Activated CD8-positive, alpha-beta memory T cell treated with anti-CD3 and anti-CD28 coated beads for 4 hours (primary cell): Measurements from ENCODE around the gene KLHL29.
"Not testable (repeated sequence)": the region's sequence is repeated elsewhere in the genome, so short reads cannot be mapped to it uniquely, and the experiment has no call there.

Source experiments
- DNase-seq, 2 donors: peaks; one replicate each; pipeline ENCODE4 v3.0.0-alpha.2; 2020; ENCODE audit warnings: low read depth in 2 of 2

The KLHL29 gene

GRCh38 chr2:23384551-23385343, at the start of gene KLHL29:
Gene KLHL29, plus strand, starts transcription at chr2:23385179. Its CDS starts 177,018 bp downstream, at chr2:23562197.
- DNase-seq: peak; percentile 35

- DNase-seq: no peak
Measured at GRCh38 chr2:23335550-23335949, 49.4 kb upstream of the KLHL29 start.

GRCh38 chr2:23342075-23342474, 42.9 kb upstream of the KLHL29 start:
- no peak for DNase-seq

DNA sequence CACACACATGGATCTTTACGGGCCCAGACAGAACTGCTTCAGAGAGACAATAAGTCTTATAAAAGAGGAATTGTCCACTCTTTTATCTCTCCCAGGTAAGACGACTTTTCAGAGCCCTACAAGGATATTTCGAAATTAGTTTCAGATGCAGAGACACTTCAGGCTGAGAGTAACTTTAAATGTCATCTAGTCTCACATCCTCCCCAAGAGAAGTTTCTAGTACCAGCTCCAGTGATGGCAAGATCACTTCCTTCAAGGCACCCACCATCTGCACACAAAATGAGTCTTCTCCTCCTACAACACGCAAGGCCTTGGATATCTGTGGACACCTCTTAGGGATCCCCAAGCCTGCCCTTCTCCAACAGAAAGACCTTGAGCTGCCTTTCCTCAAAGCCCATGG, 39.0 kb upstream of the KLHL29 start:
- DNase-seq: no peak

- no peak for DNase-seq
Measured at GRCh38 chr2:23346781-23347180, 38.2 kb upstream of the KLHL29 start.

- DNase-seq: no peak
Measured at GRCh38 chr2:23347471-23348092, 37.4 kb upstream of the KLHL29 start.

DNA sequence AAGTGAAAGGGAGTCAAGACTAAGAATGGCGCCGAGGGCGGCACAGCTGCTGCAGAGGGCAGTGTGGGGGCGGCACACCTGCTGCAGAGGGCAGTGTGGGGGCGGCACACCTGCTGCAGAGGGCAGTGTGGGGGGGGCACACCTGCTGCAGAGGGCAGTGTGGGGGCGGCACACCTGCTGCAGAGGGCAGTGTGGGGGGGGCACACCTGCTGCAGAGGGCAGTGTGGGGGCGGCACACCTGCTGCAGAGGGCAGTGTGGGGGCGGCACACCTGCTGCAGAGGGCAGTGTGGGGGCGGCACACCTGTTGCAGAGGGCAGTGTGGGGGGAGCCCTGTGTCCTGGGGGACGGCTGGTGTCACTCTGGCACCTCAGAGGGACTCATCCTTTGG, 36.9 kb upstream of the KLHL29 start:
- DNase-seq: not testable (repeated sequence)

DNA sequence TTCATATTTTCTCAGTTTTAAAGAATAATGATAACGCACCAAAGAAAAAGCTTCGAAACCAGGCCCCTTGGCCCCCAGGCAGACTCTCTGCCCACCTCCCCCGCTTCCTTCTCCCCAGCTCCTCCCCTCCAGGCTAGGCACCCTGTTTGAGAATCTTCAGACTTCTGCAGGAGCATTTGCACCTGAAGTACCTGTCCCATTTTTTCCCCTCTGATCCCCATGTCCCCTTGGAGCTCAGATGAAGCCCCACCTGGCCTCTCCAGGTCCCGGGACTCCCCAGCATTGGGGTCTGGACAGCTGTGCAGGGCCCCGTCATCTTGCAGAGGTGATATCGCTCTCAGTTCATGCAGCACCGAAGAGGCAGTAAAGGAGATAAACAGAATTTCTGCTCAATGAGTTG, 35.5 kb upstream of the KLHL29 start:
- no peak for DNase-seq

GRCh38 chr2:23350041-23350791, 34.8 kb upstream of the KLHL29 start:
- DNase-seq: no peak

GRCh38 chr2:23350792-23351355, 34.1 kb upstream of the KLHL29 start:
- no peak for DNase-seq

DNA sequence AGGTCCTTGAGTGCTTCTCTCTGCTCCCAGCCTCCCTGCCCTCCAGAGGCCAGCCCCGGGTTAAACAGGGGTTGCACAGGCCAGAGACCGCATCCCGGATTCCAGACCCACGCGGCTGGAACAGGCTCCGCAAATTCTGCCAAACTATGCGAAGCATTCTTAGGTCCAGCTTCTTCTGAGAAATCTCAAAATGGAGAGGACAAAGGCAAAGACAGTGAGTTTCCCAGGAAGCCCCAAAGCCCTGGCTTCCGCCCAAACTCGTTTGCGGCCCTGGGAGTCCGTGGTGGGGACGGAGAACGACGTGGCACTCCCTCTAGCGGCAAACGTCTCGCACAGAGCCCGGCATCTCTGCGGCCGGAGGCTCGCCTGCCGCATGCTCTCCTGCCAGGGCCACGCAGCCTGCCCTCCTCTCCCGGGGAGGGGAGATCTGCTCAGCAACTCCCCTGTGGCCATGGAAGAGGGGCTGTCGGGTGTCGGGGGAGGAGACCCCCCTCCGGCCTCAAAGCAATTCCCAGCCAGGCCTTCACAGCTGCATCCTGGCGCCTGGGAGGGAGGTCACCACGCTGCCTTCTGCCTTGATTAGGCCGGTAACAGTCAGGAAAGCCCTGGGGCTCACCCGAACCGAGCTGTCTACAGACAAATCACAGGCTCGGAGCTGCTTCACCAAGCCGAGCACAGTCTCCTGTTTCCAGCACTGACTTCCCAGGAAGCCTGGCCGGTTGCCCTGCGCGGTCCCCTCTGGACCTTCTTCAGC, 33.4 kb upstream of the KLHL29 start:
- DNase-seq: peak in 1 of 2 donors; percentile 7

DNA sequence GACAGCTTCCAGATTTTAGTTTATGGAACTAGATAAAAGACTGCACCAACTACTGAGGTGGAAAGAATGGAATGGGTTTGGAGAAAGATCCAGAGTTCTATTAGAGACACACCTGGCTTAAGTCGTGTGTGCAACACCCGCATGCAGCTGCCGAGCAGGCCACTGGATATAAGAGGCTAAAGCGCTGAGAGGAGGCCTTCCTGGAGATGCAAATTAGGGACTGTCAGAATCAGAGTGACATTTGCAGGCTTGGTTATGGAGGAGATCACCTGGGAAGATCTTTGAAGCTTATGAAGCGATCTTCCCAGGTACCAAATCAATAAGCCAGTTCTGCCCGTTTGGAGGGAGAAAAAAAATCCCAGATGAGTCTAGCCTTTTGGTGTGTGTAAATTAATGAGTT, 30.4 kb upstream of the KLHL29 start:
- DNase-seq: no peak

DNA sequence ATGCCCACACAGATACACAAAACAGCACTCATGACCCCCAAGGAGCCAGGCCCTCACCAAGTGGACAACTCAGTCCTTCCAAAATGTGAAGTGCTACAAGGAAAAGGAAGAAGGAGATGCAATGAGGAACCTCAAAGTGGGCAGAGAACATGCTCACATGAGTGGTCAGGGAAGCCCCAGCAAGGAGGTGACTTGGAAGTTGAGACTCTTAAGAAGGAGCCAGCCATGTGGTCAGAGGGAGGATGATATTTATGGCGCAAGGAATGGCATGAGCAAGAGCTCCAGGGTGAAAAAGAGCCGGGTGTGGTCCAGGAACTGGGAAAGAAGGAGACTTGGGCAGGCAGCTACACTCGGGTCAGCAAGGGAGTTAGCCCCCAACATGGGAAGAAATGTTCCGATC, 30.0 kb upstream of the KLHL29 start:
- DNase-seq: no peak

- no peak for DNase-seq
Measured at GRCh38 chr2:23356711-23357110, 28.3 kb upstream of the KLHL29 start.

DNA sequence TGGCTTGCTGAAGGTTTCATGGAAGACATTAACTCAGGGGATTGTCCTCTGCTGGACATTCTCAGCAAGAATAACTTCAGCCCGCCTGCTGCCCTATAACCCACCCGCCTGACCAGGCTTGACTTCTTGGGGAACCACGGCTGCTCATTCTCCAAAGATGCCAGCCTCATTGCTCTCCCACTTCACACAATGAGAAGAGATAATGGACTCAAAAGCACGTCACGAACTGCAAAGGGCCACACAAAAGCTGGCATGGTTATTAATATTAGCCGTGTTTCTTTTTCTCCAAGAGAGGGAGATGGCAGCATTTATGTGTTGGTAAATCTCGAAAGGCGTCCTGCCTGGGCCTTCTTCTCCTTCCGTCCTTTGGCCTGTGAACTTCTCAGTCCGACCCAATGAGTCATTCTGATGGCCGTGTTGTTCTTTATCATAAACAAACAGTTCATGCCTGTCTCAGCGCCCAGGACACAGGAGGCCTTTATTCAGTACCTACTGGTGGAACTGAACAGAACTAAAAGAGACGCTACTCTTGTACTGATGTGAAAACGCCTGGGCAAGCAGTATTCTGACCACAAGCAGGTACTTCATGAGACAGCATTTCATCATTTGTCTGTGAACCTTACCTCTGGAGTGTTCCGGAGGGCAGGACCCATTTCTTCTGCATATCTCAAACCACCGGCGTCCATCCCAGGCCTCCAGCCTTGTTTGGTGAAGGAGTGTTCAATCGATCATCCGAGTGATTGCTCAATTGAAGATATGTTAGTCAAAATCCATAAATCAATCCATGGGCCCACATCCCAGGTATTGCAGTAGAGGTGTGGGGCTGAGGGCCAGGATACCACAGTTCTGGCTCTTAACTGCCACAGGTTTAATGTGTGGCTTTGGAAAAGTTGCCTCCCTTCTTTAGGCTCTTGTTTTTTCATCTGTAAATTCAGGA, 25.1 kb upstream of the KLHL29 start:
- DNase-seq: no peak

GRCh38 chr2:23360571-23361125, 24.3 kb upstream of the KLHL29 start:
- no peak for DNase-seq

GRCh38 chr2:23361152-23361551, 23.8 kb upstream of the KLHL29 start:
- no peak for DNase-seq

GRCh38 chr2:23363268-23363667, 21.7 kb upstream of the KLHL29 start:
- DNase-seq: no peak

GRCh38 chr2:23363831-23364230, 21.1 kb upstream of the KLHL29 start:
- no peak for DNase-seq

DNA sequence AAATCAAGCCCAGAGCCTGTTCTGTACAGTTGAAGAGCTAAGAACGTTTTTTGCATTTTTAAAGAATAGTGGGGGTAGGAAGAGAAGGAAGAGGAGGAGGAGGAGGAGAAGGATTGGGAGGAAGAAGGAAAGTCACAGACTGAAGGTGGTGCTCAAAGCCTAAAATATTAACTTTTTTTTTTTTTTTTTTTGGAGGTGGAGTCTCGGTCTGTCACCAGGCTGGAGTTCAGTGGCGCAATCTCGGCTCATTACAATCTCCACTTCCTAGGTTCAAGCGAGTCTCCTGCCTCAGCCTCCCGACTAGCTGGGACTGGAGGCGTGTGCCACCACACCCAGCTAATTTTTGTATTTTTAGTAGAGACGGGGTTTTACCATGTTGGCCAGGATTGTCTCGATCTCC, 18.3 kb upstream of the KLHL29 start:
- DNase-seq: no peak
